Type B pancreatic cell (in vitro differentiated cells): ENCODE measurements around the gene RAB4B. TPM values are rescaled to one million over a fixed set of nuclear protein-coding genes. Genes with fewer than 3 reads are reported as not detected.

Experiments
- DNase-seq: peaks from one replicate; pipeline ENCODE4 v3.0.0; 2021; ENCODE audit warnings: mixed read lengths; ENCODE audit not compliant: unreplicated experiment; ENCODE audit errors: extremely low spot score
- H3K27ac Mint-ChIP-seq: 2 replicates; pipeline ENCODE4 v1.8.0; 2021; ENCODE audit warnings: mild to moderate bottlenecking, mixed read lengths
- H3K27me3 Mint-ChIP-seq: 2 replicates; pipeline ENCODE4 v1.8.0; 2021; ENCODE audit warnings: mixed read lengths
- H3K36me3 Mint-ChIP-seq: 2 replicates; pipeline ENCODE4 v1.8.0; 2021; ENCODE audit warnings: mixed read lengths
- H3K4me1 Mint-ChIP-seq: one replicate; pipeline ENCODE4 v1.8.0; 2021; ENCODE audit warnings: mixed read lengths; ENCODE audit not compliant: unreplicated experiment
- H3K4me3 Mint-ChIP-seq: 2 replicates; pipeline ENCODE4 v1.8.0; 2021; ENCODE audit warnings: mild to moderate bottlenecking, mixed read lengths
- H3K9me3 Mint-ChIP-seq: 2 replicates; pipeline ENCODE4 v1.8.0; 2021; ENCODE audit warnings: mixed read lengths
- CTCF ChIP-seq: fragments of 200-600 bp; sonication (generic); conservative IDR thresholded peaks from 2 replicates; pipeline ENCODE4 v1.5.0; 2021; ENCODE audit warnings: antibody characterized with exemption, mild to moderate bottlenecking
- total RNA-seq: library from RNA; stranded (reverse); gene quantifications from 2 replicates; pipeline ENCODE4 v1.2.1, GENCODE V29; 2021; ENCODE audit warnings: low replicate concordance

Gene RAB4B
- total RNA-seq, 1 donor from 2014 or later = 10.4 TPM

DNA sequence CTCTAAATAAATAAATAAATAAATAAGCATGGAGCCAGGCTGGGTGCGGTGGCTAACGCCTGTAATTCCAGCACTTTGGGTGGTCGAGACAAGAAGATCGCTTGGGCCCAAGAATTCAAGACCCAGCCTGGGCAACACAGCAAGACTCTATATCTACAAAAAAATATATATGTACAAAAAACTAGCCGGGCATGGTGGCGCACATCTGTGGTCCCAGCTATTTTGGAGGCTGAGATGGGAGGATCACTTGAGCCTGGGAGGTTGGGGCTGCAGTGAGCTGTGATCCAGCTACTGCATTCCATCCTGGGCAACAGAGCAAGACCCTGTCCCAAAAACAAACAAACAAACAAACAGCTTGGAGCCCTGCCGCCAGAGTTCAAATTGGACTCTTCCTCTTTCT, 30.5 kb upstream of the RAB4B start:
- H3K4me3 Mint-ChIP-seq = no peak overlapping the region
- peak overlapping the region; percentile 55 for H3K27ac Mint-ChIP-seq
- peaks cover 1% of the 10 kb centered on the region for H3K36me3 Mint-ChIP-seq
- H3K9me3 Mint-ChIP-seq = no peaks in the 10 kb centered on the region
- no peaks in the 10 kb centered on the region for H3K27me3 Mint-ChIP-seq
- TF ChIP-seq CTCF = no peak
- peaks cover 22% of the 10 kb centered on the region for H3K4me1 Mint-ChIP-seq
- DNase-seq = no peak

GRCh38 chr19:40750058-40750873, 27.8 kb upstream of the RAB4B start, which contains the start of gene ACTMAP:
Gene ACTMAP, minus strand, starts transcription at chr19:40750477. Its CDS starts 674 bp downstream, at chr19:40749803.
- Mint-ChIP-seq H3K36me3 (peaks cover 13% of the 10 kb centered on the region), H3K27me3 (no peaks in the 10 kb centered on the region), H3K27ac (peak within 1 kb of the TSS; percentile 98), H3K4me3 (peak within 1 kb of the TSS; percentile 97), H3K9me3 (no peaks in the 10 kb centered on the region), H3K4me1 (peaks cover 31% of the 10 kb centered on the region)
- DNase-seq = peak; percentile 99
- TF ChIP-seq CTCF = no peak

DNA sequence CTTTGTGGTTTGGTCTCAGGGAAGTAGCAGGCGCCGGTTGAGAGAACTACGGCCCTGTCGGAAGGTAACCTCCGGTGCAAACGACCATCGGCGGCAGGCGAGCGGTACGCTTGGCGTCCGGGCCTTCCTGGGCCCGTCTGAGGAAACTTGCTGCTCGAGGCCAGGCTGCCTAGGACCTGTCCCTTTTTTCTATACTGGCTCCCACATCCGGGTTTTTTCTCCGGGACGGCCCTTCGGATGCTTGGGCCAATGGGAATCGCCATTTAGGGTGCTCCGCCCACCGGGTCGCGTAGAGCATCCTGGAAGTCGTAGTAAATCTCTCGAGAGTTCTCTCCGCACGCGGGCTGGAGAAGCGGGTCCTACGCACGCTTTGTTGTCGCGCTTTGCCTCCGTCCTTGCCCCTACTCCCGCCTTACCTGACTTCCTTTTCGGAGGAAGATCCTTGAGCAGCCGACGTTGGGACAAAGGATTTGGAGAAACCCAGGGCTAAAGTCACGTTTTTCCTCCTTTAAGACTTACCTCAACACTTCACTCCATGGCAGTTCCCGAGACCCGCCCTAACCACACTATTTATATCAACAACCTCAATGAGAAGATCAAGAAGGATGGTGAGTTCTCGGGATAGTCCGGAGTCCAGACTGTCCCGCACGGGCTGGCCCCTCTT, 27.0 kb upstream of the RAB4B start, which contains the start of gene SNRPA:
Gene SNRPA (plus strand): TSS at position 330 of the 664 bp plus-strand sequence. CDS start 206 bp downstream, at position 536.
- Mint-ChIP-seq H3K4me1 (peaks cover 34% of the 10 kb centered on the region), H3K4me3 (peak within 1 kb of the TSS; percentile 97), H3K9me3 (no peaks in the 10 kb centered on the region), H3K36me3 (peaks cover 13% of the 10 kb centered on the region), H3K27me3 (no peaks in the 10 kb centered on the region), H3K27ac (peak within 1 kb of the TSS; percentile 98)
- DNase-seq = peak; percentile 96
- no peak for TF ChIP-seq CTCF

GRCh38 chr19:40752257-40752781, 25.7 kb upstream of the RAB4B start:
- Mint-ChIP-seq H3K27me3 (no peaks in the 10 kb centered on the region), H3K36me3 (peaks cover 20% of the 10 kb centered on the region), H3K9me3 (no peaks in the 10 kb centered on the region), H3K4me3 (peak overlapping the region; percentile 97), H3K27ac (peak overlapping the region; percentile 98), H3K4me1 (peaks cover 34% of the 10 kb centered on the region)
- DNase-seq = no peak
- no peak for TF ChIP-seq CTCF

GRCh38 chr19:40754611-40755247, 23.3 kb upstream of the RAB4B start:
- peaks cover 20% of the 10 kb centered on the region for H3K36me3 Mint-ChIP-seq
- no peaks in the 10 kb centered on the region for H3K9me3 Mint-ChIP-seq
- H3K4me1 Mint-ChIP-seq = peaks cover 27% of the 10 kb centered on the region
- peak overlapping the region; percentile 95 for H3K27ac Mint-ChIP-seq
- peak overlapping the region; percentile 84 for H3K4me3 Mint-ChIP-seq
- no peaks in the 10 kb centered on the region for H3K27me3 Mint-ChIP-seq
- peak; percentile 17 for TF ChIP-seq CTCF
- DNase-seq = no peak
